OCI-M2 (cell line): Measurements from ENCODE around the gene PRSS56.

Source experiments
- DNase-seq: peaks from one replicate; lab custom pipeline; 2025; ENCODE audit not compliant: unreplicated experiment; lab: John Stamatoyannopoulos, UW

Gene PRSS56

GRCh38 chr2:232519581-232520438 lies at the start of gene PRSS56:
Gene PRSS56, plus strand, starts transcription at chr2:232520388. Its CDS starts 211 bp downstream, at chr2:232520599.
- no peak for DNase-seq

GRCh38 chr2:232473467-232473890 lies 46.7 kb upstream of the PRSS56 start:
- no peak for DNase-seq

- DNase-seq: no peak
Observed at GRCh38 chr2:232476045-232476444, 44.1 kb upstream of the PRSS56 start.

- no peak for DNase-seq
Observed at GRCh38 chr2:232476791-232477190, 43.4 kb upstream of the PRSS56 start.

- no peak for DNase-seq
Observed at GRCh38 chr2:232477751-232478510, 42.3 kb upstream of the PRSS56 start.

GRCh38 chr2:232478571-232479340 lies 41.4 kb upstream of the PRSS56 start:
- no peak for DNase-seq

- DNase-seq: no peak
Observed at GRCh38 chr2:232479341-232480200, 40.6 kb upstream of the PRSS56 start.

GRCh38 chr2:232480201-232481190 lies 39.7 kb upstream of the PRSS56 start:
- no peak for DNase-seq

GRCh38 chr2:232481322-232482140 lies 38.7 kb upstream of the PRSS56 start:
- no peak for DNase-seq

GRCh38 chr2:232482301-232483238 lies 37.6 kb upstream of the PRSS56 start:
- DNase-seq: no peak

- no peak for DNase-seq
Observed at GRCh38 chr2:232483311-232483922, 36.8 kb upstream of the PRSS56 start.

- no peak for DNase-seq
Observed at GRCh38 chr2:232483923-232484627, 36.1 kb upstream of the PRSS56 start.

- no peak for DNase-seq
Observed at GRCh38 chr2:232484628-232485347, 35.4 kb upstream of the PRSS56 start.

GRCh38 chr2:232485348-232485756 lies 34.8 kb upstream of the PRSS56 start:
- no peak for DNase-seq

- DNase-seq: no peak
Observed at GRCh38 chr2:232485757-232486557, 34.2 kb upstream of the PRSS56 start.
